Endometrium (tissue), 2 donors: ENCODE data around the gene LRRC4.

Experiments
- FAIRE-seq: peaks from 2 replicates; lab custom pipeline; 2012; peaks lifted over from hg19 to GRCh38; lab: Jason Lieb, UNC
- donor health status: control.
- donor health status: control.

Gene LRRC4

GRCh38 chr7:128030654-128031611, at the start of gene LRRC4:
LRRC4 (minus strand) TSS chr7:128031437; CDS start chr7:128030640, 797 bp downstream.
- FAIRE-seq = no peak

GRCh38 chr7:128080169-128080568, 48.9 kb upstream of the LRRC4 start:
- no peak for FAIRE-seq

GRCh38 chr7:128078309-128078708, 47.1 kb upstream of the LRRC4 start:
- FAIRE-seq = no peak

GRCh38 chr7:128076796-128077271, 45.6 kb upstream of the LRRC4 start:
- FAIRE-seq = no peak

- no peak for FAIRE-seq
These were observed 45.1 kb upstream of the LRRC4 start for GRCh38 chr7:128076196-128076795.

GRCh38 chr7:128075242-128076095, 44.2 kb upstream of the LRRC4 start:
- no peak for FAIRE-seq

GRCh38 chr7:128074736-128075135, 43.5 kb upstream of the LRRC4 start:
- FAIRE-seq = no peak

- no peak for FAIRE-seq
These were observed 43.1 kb upstream of the LRRC4 start for GRCh38 chr7:128074336-128074735.

GRCh38 chr7:128073671-128074310, 42.6 kb upstream of the LRRC4 start:
- no peak for FAIRE-seq

GRCh38 chr7:128071801-128072200, 40.6 kb upstream of the LRRC4 start:
- FAIRE-seq = no peak

- FAIRE-seq = no peak
These were observed 40.1 kb upstream of the LRRC4 start for GRCh38 chr7:128071376-128071775.

GRCh38 chr7:128069373-128070364, 38.4 kb upstream of the LRRC4 start:
- no peak for FAIRE-seq

GRCh38 chr7:128068785-128069184, 37.5 kb upstream of the LRRC4 start:
- no peak for FAIRE-seq

- no peak for FAIRE-seq
These were observed 36.7 kb upstream of the LRRC4 start for GRCh38 chr7:128067983-128068382.

GRCh38 chr7:128066858-128067257, 35.6 kb upstream of the LRRC4 start:
- no peak for FAIRE-seq

- no peak for FAIRE-seq
These were observed 35.2 kb upstream of the LRRC4 start for GRCh38 chr7:128066395-128066794.

- no peak for FAIRE-seq
These were observed 34.6 kb upstream of the LRRC4 start for GRCh38 chr7:128065872-128066271.

- FAIRE-seq = no peak
These were observed 31.9 kb upstream of the LRRC4 start for GRCh38 chr7:128063088-128063487.

GRCh38 chr7:128060018-128060417, 28.8 kb upstream of the LRRC4 start:
- no peak for FAIRE-seq

GRCh38 chr7:128059143-128059988, 28.1 kb upstream of the LRRC4 start:
- FAIRE-seq = no peak
